GM18498 (cell line): ENCODE data around the gene UNK.
"Not testable (repeated sequence)": the region's sequence is repeated elsewhere in the genome, so short reads cannot be mapped to it uniquely, and the experiment has no call there.

Source experiments
- ATAC-seq: cut with Tn5 transposase; IDR thresholded peaks from one replicate; pipeline ENCODE4 v1.9.1; 2021; ENCODE audit warnings: mild to moderate bottlenecking, moderate library complexity; ENCODE audit not compliant: unreplicated experiment

UNK gene

DNA sequence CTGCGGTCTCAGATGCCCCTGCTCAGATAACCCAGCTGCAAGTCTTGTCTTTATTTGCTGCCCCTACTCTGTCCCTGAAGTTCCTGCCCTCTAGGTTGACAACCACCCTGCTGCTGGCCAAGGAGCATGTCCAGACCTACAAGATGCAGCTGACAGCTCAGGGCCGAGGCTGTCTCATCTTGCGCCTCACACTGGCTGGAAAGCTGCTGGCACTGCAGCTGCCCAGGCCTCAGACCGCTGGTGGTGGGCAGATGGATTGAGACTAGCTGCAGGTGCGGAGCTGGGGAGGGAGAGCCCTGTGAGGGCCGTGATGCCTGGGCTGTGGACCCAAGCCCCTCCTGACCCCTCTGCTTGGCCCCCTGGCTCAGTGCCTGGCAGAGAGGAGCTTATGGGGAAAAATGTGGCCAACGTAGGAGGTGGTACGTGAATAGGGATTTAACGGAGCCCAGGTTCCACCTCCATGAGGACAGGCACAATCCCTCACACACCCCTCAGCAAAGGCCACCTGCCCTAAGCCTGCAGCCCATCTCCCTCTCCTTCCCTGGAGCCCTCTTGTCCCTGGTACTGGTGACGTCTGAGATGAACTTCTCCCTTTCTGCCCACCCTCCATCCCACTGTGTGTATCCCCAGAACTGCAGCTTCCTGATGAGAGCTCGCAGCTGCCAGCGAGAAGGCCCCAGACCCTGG is 11.3 kb upstream of the UNK start:
- ATAC-seq, result no peak

DNA sequence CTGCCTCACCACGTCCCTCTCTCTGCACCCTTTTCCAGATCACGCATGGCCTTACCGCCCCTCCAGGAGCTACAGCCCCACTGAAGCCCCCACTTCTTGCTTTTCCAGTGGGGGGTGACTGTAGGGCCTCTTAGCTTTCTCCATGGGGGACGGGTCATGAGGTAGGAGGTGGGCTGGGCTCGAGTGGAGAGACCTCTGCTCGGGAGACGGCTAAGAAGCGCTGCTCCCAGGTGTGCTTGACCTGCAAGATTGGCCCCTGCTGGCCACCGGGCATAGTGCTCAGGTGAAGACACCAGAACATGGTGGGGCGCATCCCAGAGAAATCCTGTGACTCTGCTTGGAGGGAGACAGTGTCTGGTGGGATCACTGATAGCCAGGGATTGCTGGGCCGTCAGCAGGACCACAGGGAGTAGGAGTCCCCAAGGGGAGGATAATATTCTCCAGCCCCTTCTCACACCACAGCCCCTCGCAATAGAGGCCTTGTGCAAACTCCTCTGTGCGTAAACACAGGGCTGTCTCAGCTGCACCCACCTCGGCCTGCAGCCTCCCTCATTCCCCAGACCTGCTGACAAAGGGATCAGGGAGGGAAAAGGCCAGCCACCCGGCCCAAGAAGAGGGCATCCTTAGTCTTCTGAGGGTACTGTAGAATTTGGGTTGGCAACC is 10.7 kb upstream of the UNK start:
- no peak for ATAC-seq

DNA sequence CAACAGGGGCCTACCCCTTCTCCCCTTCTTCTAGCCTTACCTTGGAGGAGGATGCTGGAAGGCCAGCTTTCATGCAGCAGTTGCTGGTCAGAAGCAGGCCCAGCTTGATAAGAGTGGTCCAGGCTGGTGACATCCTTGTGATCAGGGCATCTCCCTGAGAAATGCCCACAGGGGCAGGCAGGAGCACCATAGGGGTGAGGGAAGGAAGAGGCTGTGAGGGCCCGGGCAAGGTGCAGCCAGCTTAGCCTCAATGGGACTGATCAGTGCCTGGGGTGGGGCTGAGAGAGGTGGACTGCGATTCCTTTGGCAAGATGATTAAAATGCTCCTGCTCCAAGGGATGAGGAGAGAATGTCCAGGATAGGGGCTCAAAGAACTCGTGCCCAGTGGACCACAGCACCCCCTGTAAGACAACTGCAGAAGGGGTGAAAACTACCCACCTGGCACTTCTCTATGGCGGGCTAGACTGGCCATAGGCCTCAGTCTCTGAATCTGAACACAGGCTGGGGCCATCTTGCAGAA is 10.1 kb upstream of the UNK start:
- ATAC-seq, result no peak

DNA sequence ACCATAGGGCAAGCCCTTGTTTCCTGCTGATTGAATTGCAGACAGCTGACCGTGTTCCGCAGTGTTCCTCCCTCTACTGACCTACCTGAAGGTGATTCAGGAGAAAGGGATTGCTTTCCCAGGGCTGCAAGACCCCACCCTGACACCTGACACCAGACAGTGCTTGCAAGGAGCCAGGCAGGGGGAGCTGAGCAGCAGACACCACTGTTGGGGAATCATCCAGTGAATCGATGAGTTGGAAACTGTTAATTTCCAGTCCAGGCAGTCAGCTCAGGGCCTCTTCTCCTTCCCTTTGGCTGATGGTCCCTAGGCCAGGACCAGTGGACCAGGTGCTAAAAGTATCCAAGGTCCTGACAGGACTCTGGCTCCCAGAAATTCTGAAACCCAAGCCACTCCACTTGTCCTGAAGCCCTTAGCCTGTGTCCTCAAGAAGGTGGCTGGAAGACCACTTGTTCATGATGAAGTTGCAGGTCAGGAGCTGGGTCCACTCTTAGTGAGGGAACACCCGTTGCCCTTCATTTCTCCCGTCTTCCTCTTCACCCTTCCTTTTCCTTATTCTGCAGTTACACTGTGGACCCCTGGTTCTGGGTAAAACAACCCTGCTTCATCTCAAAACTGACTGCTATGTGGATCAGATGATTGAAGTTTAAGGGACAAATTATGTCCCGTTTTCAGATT is 9.5 kb upstream of the UNK start:
- ATAC-seq, result no peak

DNA sequence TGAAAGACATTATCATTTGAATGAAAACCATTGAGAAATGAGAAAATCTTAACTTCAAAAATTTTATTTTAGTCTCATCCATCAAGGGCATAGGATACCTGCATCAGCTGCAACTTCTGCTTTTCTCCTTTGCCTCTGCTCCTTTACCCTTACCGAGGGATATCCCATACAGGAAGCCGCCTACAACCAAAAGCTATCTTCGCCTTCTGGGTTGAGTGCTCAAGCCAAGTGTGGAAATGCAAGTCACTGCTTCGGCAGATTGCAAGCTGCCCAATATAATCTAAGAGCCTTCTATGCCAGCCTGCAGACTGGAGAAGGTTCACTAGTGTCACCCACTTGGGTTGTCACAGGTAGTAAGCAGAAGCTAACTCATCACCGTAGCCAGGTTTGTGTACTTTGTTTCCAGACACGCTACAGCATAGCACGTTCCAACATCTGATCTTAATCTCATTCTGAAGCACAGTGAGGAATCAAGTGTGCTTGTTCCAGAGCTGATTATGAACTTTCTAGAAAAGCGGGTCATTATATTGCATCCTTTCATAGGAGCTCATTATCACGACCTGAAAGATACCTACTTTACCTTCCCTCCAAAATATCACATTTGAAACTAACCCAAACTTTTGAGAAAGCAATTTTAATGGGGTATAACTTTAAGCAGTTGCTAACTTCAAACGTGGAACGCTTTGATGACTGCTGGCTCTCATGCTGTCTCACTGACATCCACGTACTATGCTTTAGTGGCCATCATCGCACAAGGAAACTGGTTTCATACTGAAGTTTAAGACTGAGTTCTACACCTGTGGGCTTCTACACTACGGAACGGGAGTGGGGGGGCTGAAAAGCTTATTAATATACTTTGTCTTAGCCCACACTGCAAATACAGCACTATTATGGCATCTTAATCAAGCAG is 8.0 kb upstream of the UNK start:
- ATAC-seq, result no peak

DNA sequence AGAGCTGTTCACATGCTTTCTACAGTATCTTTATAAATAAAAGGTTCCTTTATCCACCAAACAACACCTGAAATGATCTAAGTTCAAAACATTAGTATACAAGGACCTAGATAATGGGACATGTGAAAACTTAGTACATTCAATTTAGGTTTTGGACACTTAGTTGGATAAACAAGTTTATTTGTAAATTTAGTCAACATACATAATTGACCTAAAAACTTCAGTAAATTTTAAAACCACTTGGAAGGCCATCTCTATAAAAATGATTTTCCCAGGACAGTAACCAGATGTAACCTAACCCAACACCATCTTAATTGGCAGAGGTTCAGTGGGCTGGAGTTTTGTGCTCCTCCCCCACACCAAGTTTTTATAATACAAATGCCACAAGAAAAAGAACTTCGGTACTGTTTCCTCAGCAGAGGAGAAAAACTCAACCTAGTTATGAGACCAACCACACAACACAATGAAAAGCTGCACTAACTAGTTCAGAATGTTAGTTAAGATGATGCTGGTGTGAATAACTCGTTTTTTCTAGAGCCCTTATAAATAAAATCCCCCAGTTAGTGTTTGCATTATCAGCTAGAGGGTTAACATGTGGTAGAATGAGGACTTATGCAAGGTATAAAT is 7.2 kb upstream of the UNK start:
- ATAC-seq, result no peak

DNA sequence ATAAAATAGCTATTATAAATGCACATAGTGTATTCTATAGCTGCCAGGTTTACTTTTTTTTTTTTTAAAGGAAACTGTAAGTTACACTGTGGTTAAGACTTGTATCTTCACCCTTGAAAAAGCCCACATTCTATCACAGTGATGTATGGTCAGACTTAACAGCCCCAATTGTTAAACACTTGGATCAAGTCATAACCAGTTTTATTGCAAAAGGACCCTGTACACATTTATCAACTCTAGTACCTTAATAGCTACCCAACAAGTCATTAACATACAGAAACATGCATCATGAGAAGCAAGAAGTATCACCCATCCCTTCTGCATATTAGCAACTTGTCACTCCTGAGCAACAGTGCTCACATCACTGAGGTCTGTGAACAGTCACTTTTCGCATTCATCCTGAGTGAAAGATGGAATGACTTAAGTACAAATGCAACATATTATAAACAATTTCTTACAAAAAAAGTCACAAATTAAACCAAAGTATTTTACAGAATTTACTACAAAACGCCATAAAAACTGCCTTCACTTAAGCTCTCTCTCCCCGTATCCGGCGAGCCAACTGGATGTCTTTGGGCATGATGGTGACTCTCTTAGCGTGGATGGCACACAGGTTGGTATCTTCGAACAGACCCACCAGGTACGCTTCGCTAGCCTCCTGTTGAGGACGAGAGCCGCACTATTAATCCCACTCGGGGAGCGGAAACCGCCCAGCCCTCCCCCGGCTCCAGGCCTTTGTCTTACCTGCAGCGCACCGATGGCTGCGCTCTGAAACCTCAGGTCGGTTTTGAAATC is 6.3 kb upstream of the UNK start:
- not testable (repeated sequence) for ATAC-seq

DNA sequence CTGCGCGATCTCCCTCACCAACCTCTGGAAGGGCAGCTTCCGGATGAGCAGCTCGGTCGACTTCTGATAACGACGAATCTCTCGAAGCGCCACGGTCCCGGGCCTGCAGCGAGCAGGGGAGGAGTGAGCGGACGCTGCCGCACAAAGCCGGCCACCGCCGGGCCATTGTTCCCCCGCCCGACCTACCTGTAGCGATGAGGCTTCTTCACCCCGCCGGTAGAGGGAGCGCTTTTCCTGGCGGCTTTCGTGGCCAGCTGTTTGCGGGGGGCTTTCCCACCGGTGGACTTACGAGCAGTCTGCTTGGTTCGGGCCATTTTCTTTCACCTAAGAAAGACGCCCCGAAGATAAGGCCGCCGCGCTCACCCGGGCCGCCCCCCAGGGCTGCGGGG is 5.8 kb upstream of the UNK start:
- ATAC-seq, result peak; percentile 5

DNA sequence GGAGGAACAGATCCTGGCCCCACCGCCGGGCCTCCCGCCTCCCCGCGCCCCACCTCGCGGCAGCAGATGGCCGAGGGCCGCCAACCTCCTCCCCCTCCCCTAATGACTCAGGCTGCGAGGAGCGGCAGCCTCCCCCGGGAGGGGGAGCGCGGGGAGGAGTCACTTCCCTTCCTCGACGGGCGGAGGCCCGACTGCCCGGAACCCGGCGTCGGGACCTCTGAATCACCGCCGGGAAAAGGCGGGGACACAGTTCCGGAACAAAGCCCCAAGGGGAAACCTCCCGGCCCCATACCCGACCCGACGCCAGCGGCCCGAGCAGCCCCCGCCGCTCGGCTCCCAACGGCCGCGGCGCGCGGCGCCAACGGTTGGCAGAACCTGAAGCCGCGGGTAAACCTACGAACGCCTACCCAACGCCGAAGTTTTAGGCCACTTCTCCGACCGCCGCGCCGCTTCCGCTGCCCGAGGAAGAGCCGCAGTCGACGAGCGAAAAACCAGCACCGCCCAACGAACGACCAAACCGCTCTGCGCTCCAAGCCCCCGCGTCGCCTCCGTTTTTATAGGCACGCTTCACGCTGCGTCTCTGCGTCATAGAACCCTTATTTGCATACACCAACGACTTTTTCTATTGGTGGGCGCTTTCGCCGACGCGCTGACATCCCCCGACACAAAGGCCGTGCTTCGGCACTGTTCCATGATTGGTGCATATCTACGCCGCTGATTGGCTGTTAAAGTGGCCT is 5.2 kb upstream of the UNK start:
- ATAC-seq, result peak; percentile 63

DNA sequence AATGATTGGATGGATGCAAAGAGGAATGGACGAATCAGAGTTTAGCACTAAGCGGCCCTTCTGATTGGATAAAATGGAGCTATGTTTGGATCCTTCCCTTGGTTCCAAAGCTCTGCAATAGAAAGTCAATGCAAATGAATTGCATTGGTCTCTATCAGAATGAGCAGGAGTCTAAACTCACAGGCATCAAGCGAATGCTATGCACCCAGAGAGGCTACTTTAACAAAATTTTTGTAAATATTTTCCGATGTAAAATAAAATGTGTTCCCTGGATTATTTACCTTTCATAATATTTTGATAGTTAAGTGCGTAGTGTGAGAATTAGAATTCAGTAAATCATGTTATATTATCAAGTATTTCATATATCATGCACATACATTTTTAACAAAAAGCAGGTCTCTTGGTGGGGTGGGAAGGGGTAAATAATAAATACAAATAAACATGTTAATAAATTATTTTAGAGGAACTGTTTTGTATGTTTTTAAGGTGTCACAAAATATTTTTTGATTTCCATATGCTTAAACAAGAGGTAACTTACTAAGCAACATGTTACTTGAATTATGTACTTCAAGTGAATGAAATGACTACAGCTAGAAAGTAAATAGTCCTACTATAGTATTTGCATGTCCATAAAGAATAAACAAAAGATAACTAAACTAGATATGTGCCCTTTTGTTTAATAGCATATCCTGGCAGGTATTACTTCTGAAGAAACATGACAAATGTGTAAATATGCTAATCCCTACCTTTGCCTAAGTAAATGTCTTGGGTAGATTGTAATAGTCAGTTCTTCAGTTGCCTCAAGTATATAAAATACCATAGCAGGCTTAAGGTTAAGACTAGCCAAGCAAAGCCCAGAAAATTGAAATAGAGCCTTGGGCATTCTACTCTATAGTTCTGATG is 4.4 kb upstream of the UNK start:
- ATAC-seq, result no peak

DNA sequence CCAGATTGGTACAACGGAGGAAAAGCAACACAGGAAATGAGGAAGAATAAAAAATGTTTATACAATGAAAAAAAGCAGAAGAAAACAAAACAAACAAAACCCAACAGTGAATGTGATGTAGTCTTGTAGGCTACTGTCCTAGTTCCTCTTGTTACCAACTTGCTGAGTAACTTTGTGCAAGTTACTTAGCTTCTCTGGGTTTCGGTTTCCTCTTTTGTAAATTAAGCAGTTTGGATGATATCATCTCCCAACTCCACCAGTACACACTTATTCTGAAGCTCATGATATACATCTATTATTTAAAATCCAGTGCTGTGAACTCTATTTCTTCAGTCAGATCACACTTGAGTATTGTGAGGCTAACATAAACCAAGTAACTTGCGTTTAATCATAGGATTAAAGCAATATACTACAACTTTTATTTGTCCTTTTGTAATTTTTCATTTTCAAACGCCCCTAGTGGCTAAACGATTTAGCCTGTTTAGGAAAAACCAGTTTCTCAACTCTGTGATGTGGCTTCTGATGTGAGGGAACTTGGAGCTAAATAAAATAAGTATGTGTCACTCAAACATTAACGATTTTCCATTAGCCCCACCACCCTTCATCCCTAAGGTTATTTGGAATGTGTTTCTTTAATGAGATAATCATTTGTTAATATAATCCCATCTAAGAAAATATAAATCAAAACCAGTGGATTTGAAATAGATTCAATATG is 1.4 kb upstream of the UNK start:
- no peak for ATAC-seq

DNA sequence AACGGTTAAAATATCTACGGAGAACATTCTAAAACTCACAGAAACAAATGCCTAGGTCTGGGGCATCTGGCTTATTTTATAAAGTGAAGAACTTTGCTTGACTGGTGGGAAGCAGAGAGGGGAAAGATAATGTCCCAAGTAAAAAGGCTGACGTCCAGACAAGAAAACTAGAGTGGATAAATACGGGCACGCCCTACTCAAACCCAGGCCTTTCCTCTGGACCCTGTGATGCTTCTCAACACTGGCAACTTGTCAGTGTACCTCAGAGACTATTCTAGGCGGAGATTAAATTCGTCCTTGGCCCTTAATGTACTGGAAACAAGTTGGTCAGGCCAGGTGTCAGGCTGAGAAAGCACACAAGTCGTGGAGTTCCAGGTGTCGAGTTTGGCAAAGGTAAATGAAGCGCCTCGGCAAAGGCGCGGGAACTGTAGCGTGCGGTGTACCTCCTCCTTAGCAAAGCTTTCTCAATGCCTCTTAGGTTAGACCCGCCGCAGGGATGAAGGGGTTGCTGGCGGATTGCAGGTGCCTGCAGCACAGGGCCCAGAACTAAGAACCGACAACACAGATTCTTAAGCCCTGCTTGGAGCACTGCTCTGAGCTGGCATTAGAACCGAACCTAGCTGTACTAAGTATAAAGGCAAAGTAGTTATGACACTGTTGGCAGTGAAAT is 668 bp upstream of the UNK start:
- peak; percentile 0 for ATAC-seq

DNA sequence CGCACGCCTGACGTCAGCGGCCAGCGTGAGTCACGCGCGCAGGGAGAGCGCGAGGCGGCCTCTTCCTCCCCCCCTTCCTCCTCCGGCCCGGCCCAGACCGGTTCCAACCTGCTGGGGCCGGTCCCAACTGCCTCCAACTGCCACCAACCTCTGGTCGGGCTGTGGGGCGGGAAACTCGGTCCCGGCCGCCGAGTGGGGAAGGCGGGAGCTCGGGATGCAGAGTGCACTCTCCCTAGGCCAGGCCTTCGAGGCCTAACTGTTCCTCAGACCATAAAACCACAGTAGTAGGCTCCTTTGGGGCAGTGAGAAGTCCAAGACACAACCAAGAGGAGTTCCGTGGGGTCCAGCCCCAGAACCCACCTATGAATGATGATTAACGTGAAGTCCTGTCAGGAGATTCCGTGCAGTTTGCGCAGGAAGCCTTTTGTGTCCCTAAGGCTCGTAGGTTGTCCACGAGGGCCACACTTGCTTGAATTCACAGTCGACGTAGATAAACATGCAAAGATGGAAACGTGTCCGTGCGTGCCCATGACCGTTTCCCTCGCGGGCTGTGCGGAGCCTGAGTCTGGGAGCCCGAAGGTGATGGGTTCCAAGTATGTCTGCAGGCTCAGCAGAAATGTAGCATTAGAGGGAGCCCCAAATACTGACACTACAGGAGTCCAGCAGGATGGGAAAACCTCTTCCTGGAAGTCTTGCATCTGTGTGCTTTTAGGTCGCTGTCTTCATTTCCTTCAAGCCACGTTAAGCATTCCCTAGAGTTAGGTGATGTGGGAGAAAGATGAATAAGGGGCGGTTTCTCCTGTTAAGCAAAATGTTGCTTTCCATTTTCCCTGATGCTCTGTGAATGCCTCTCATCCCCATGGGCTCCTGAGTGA is 647 bp downstream of the UNK start:
- peak; percentile 68 for ATAC-seq

DNA sequence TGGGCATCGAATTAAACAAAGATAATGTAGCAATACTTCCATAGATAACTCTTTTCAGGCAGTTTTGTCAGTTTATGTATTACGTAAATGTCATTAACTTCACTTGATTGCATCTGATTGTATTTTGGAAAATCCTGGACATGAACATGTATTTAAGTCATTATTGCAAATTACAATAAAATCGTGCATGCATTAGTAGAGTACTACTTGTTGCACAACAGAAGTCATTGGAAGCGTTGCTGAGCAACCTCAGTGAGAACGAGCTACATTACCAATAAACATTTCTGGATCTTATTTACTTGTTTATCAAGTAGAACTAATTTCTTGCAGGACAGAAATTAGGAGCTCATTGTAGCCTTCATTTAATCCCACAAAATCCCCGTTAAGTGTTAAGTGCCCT is 6.6 kb downstream of the UNK start:
- no peak for ATAC-seq

DNA sequence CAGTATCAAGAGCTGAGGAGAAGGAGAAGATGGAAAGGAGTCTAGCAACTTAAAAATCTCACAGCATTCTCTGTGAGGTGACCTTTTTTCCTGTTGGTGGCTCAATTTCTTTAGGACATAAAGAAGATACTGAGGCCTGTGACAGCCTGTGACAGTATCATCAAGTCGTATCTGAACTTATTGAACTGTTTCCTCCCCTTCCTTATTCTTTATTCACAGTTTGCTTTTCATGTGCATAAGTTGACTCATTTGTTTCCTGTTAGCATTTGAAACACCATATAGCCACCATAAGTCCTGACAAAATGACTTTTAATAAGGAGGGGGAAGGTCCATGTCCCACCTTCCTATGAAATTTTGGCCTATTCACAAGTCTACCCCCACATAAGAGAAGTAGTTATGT is 8.9 kb downstream of the UNK start:
- no peak for ATAC-seq
